ENCODE data around the gene OGDH. TPM values are rescaled to one million over a fixed set of nuclear protein-coding genes. Genes with fewer than 3 reads are reported as not detected.

OGDH gene
- total and polyA plus RNA-seq, 2 experiments from 2014 or later: 31.4 to 75.3 TPM

- H3K27ac ChIP-seq: peak overlapping the region; percentile 100
- H3K9ac ChIP-seq: peak overlapping the region; percentile 86
- H3F3A ChIP-seq (ENCODE audit: insufficient read depth): peaks cover 57% of the 10 kb centered on the region
- in situ Hi-C loops (cut with MboI): no loop called here
- H2AFZ ChIP-seq: no peak overlapping the region
- no peak overlapping the region for H3K4me3 ChIP-seq
- H4K20me1 ChIP-seq (ENCODE audit: insufficient read depth): no peaks in the 10 kb centered on the region
- TF ChIP-seq EZH2 (IDR thresholded peaks at IDR 0.05; ENCODE audit: insufficient read depth, poor library complexity, severe bottlenecking): no peak
- TF ChIP-seq EZH2phosphoT487 (IDR thresholded peaks at IDR 0.05; ENCODE audit: insufficient read depth, low read depth): no peak
- H3K9me3 ChIP-seq (ENCODE audit: low read depth): no peaks in the 10 kb centered on the region
- no peaks in the 10 kb centered on the region for H3K27me3 ChIP-seq (replicated peaks; ENCODE audit: insufficient read depth)
- no peaks in the 10 kb centered on the region for H3K9me2 ChIP-seq (ENCODE audit: insufficient read depth)
- no peak overlapping the region for H3K4me2 ChIP-seq (ENCODE audit: unreplicated experiment)
- peaks cover 54% of the 10 kb centered on the region for H3K4me1 ChIP-seq (ENCODE audit: insufficient read depth)
- no peaks in the 10 kb centered on the region for H3K36me3 ChIP-seq (ENCODE audit: low read depth)
- 81 to 90% methylated on average over 14 of the region's 14 CpGs for WGBS, 2 experiments (ENCODE audit: low coverage in 1 of 2, low lambda C conversion rate in 2 of 2, missing lambda C conversion rate in 2 of 2)
- peaks cover 52% of the 10 kb centered on the region for H3K79me2 ChIP-seq (ENCODE audit: insufficient read depth)
- DNase-seq: peak; percentile 49
These were observed 28.6 kb downstream of the OGDH start for GRCh38 chr7:44634839-44635591.

DNA sequence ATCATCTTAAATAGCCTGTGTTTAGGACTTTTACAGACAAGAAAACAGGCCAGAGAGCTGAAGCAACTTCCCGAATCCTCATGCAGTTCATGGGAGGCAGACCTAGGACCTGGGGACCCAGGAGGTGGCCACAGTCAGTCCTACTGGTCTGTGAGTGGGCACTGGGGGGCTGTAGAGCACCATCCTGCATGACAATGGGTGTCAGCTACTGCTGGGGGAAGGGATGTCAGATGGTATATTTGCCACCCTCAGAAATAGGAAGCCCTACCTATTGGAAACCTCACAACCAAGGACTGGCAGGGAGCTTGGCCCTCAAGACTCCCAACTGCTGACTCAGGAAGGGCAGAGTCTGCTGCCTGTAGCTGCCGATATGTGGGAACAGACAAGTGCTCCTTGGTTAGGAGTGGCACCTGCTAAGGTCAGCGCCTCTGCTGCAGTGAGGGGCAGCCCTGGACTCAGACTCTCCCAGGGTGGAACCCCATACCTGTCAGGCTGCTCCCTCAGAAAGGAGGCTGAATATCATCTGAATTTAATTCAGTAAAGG is 29.7 kb downstream of the OGDH start:
- Histone ChIP-seq H3K4me3 (no peak overlapping the region), H3K27me3 (replicated peaks; ENCODE audit: insufficient read depth) (no peaks in the 10 kb centered on the region), H3K4me2 (ENCODE audit: unreplicated experiment) (no peak overlapping the region), H3K9me3 (ENCODE audit: low read depth) (no peaks in the 10 kb centered on the region), H3K9me2 (ENCODE audit: insufficient read depth) (no peaks in the 10 kb centered on the region), H3K36me3 (ENCODE audit: low read depth) (no peaks in the 10 kb centered on the region), H3K4me1 (ENCODE audit: insufficient read depth) (peaks cover 60% of the 10 kb centered on the region), H4K20me1 (ENCODE audit: insufficient read depth) (no peaks in the 10 kb centered on the region), H3F3A (ENCODE audit: insufficient read depth) (peaks cover 64% of the 10 kb centered on the region), H2AFZ (no peak overlapping the region), H3K79me2 (ENCODE audit: insufficient read depth) (peaks cover 51% of the 10 kb centered on the region), H3K27ac (no peak overlapping the region), H3K9ac (no peak overlapping the region)
- in situ Hi-C loops (cut with MboI): no loop called here
- 93 to 98% methylated on average over 3 of the region's 3 CpGs for WGBS, 2 experiments (ENCODE audit: low coverage in 1 of 2, low lambda C conversion rate in 2 of 2, missing lambda C conversion rate in 2 of 2)
- no peak for DNase-seq
- TF ChIP-seq EZH2 (IDR thresholded peaks at IDR 0.05; ENCODE audit: insufficient read depth, poor library complexity, severe bottlenecking): no peak
- no peak for TF ChIP-seq EZH2phosphoT487 (IDR thresholded peaks at IDR 0.05; ENCODE audit: insufficient read depth, low read depth)

- Histone ChIP-seq H4K20me1 (ENCODE audit: insufficient read depth) (no peaks in the 10 kb centered on the region), H3K27me3 (replicated peaks; ENCODE audit: insufficient read depth) (no peaks in the 10 kb centered on the region), H3K36me3 (ENCODE audit: low read depth) (no peaks in the 10 kb centered on the region), H3K9me2 (ENCODE audit: insufficient read depth) (no peaks in the 10 kb centered on the region), H3F3A (ENCODE audit: insufficient read depth) (peaks cover 62% of the 10 kb centered on the region), H3K4me3 (no peak overlapping the region), H3K79me2 (ENCODE audit: insufficient read depth) (peaks cover 53% of the 10 kb centered on the region), H3K4me1 (ENCODE audit: insufficient read depth) (peaks cover 60% of the 10 kb centered on the region), H2AFZ (no peak overlapping the region), H3K4me2 (ENCODE audit: unreplicated experiment) (no peak overlapping the region), H3K27ac (peak overlapping the region; percentile 99; the same call in 1 of the 2 replicates), H3K9me3 (ENCODE audit: low read depth) (no peaks in the 10 kb centered on the region), H3K9ac (no peak overlapping the region)
- DNase-seq: no peak
- 79 to 91% methylated on average over 2 of the region's 2 CpGs for WGBS, 2 experiments (ENCODE audit: low coverage in 1 of 2, low lambda C conversion rate in 2 of 2, missing lambda C conversion rate in 2 of 2)
- no peak for TF ChIP-seq EZH2 (IDR thresholded peaks at IDR 0.05; ENCODE audit: insufficient read depth, poor library complexity, severe bottlenecking)
- TF ChIP-seq EZH2phosphoT487 (IDR thresholded peaks at IDR 0.05; ENCODE audit: insufficient read depth, low read depth): no peak
- in situ Hi-C loops (cut with MboI): no loop called here
These were observed 30.5 kb downstream of the OGDH start for GRCh38 chr7:44636926-44637325.

DNA sequence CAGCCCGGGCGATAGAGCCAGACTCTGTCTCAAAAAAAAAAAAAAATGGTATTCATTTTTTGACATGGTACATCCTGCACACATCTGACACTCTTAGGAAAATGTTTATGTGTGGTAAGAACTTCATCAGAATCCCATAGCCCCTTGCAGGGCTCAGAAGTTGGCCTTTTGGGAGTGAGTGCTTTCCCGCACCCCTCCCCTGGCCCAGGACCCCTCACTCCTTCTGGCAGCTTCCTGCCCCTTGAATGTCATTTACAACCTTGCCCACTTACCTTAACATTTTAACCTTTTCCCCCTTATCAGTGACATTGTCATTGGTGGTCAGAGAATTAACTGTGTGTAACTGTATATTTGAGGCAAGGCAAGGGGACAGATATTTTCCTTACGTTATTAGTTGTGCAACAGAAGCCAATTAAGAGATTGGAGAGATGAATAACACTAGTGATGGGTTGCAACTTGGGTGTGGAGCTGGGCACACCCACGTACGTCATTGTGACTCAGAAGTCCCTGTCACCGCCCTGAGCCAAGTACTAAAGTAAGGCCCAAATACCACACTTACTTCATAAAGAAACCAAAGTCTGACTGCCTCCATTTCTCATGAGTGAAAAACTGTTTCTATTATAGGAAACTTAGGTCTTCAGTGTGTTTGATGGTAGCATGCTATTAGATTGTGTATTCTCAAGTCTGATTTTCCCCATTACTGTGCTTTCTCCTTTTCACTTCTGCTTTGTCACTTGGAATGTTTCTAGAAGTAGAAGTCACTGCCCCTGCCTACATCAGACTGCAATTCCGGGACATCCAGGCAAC is 31.6 kb downstream of the OGDH start:
- peaks cover 53% of the 10 kb centered on the region for H3F3A ChIP-seq (ENCODE audit: insufficient read depth)
- no peaks in the 10 kb centered on the region for H3K9me2 ChIP-seq (ENCODE audit: insufficient read depth)
- no peaks in the 10 kb centered on the region for H3K36me3 ChIP-seq (ENCODE audit: low read depth)
- peak overlapping the region; percentile 79 for H3K4me2 ChIP-seq (ENCODE audit: unreplicated experiment)
- no peaks in the 10 kb centered on the region for H3K9me3 ChIP-seq (ENCODE audit: low read depth)
- DNase-seq: peak; percentile 98
- H3K27ac ChIP-seq: peak overlapping the region; percentile 99
- 25 to 27% methylated on average over 8 of the region's 8 CpGs for WGBS, 2 experiments (ENCODE audit: low coverage in 1 of 2, low lambda C conversion rate in 2 of 2, missing lambda C conversion rate in 2 of 2)
- H3K9ac ChIP-seq: peak overlapping the region; percentile 85
- H3K27me3 ChIP-seq (replicated peaks; ENCODE audit: insufficient read depth): no peaks in the 10 kb centered on the region
- H2AFZ ChIP-seq: no peak overlapping the region
- no peaks in the 10 kb centered on the region for H4K20me1 ChIP-seq (ENCODE audit: insufficient read depth)
- TF ChIP-seq EZH2phosphoT487 (IDR thresholded peaks at IDR 0.05; ENCODE audit: insufficient read depth, low read depth) (0 out of 2 replicates have a peak, but pooled peaks have one; percentile 16), EZH2 (IDR thresholded peaks at IDR 0.05; ENCODE audit: insufficient read depth, poor library complexity, severe bottlenecking) (no peak)
- H3K4me3 ChIP-seq: peak overlapping the region; percentile 36
- in situ Hi-C loops (cut with MboI): no loop called here
- peaks cover 54% of the 10 kb centered on the region for H3K4me1 ChIP-seq (ENCODE audit: insufficient read depth)
- H3K79me2 ChIP-seq (ENCODE audit: insufficient read depth): peaks cover 57% of the 10 kb centered on the region
